ENCODE data around the gene GPC6.
A peak's percentile ranks its signal among the peaks of the same experiment; 100 is the strongest.

The GPC6 gene

DNA sequence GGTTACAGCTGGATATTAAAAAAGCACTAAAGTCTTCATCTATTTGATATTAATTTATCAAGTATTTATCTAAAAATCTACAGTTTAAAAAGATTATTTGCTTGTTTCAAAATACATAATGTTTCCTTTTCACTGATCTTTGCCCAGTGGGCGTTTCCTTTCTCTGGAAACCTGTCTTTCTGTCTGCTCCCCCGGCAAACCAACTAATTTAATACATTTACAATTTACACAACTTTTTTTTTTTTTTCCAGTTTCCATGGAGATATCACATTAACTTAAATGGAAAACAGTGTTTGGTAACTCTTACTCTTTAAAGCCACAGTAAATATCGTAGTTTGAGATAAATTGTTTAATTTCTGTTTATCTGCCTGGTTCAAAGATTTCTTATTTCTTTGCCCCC lies 5.3 kb downstream of the GPC6 start:
- TF ChIP-seq, protein P1, sequence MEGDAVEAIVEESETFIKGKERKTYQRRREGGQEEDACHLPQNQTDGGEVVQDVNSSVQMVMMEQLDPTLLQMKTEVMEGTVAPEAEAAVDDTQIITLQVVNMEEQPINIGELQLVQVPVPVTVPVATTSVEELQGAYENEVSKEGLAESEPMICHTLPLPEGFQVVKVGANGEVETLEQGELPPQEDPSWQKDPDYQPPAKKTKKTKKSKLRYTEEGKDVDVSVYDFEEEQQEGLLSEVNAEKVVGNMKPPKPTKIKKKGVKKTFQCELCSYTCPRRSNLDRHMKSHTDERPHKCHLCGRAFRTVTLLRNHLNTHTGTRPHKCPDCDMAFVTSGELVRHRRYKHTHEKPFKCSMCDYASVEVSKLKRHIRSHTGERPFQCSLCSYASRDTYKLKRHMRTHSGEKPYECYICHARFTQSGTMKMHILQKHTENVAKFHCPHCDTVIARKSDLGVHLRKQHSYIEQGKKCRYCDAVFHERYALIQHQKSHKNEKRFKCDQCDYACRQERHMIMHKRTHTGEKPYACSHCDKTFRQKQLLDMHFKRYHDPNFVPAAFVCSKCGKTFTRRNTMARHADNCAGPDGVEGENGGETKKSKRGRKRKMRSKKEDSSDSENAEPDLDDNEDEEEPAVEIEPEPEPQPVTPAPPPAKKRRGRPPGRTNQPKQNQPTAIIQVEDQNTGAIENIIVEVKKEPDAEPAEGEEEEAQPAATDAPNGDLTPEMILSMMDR (conservative IDR thresholded peaks at IDR 0.05): no peak
- no peak for TF ChIP-seq ZFX (IDR thresholded peaks at IDR 0.05)
- no peak overlapping the region for H3K27ac ChIP-seq

DNA sequence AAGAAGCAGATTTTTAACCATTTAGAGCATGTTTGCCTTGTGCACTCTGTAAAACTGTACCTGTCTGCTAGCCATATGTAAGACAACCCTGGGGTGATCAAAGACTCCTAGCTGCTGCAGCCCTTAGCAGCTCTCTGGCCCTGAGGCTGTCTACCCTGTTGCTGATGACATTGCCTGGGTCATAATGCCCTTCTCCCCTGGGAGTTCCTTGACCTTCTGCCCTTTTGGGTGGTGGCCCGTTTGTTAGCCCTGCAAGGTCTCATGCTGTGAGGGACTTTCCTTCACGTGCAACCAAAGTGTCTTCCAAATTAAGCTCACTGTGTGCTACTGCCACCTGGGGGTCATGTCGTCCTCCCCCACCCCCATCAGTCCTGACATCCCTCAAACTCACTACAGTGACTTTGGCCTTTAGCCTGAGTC lies 7.4 kb downstream of the GPC6 start:
- no peak overlapping the region for H3K27ac ChIP-seq
- TF ChIP-seq, protein P1 (conservative IDR thresholded peaks at IDR 0.05): peak; percentile 27
- no peak for TF ChIP-seq ZFX (IDR thresholded peaks at IDR 0.05)

DNA sequence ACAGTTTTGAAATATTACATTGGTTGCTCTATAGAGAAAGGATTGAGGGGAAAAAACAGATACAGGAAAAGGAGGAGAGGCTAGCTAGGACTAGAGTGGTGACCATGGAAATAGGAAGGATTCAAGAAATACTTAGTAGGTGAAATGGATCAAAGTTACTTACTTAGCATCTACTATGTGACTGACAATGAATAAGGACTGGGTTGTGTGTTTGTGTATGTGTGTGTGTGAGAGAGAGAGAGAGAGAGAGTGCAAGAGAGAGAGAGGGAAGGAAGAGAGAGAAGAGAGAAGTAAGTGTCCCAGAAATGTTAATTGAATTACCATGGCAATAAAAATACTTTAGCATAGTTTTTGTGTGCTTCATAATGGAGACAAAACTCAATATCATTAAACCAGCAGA lies 7.9 kb downstream of the GPC6 start:
- no peak overlapping the region for H3K27ac ChIP-seq
- TF ChIP-seq, protein P1 (conservative IDR thresholded peaks at IDR 0.05): peak; percentile 9
- TF ChIP-seq ZFX (IDR thresholded peaks at IDR 0.05): no peak

DNA sequence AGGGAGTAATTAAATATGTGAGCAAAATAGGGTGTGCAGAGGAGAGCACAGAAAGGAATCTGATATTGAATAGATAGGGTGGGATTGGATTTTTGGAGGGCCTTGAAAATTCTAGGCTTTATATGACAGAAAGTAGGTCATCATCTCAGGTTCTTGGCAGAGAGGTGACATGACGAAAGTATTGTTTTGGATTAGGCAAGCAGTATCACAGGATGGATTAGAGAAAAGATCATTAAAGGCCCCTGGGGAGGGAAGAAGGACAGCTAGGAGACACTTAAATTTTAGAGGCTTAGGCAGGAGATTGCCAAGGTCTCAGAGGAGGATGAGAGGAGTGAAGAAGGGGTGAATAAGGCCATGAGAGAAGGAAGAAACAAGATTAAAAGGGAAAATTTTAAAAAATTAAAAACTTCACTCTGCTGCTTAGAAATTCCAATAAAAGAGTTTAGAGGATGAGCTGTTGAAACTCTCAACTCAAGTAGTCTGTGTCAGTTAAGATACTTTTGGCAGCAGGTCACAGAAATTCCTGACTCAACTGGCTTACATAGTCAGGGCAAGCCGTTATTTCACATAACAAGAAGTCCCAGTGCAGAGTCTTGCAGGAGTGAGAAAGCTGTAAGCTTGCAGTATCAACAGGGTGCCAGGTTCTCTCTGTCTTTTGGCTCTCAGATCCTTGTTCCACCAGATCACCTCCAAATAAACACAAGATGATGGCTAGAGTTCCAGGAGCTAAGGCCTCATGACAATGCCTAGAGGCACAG lies 8.8 kb downstream of the GPC6 start:
- no peak overlapping the region for H3K27ac ChIP-seq
- no peak for TF ChIP-seq ZFX (IDR thresholded peaks at IDR 0.05)
- TF ChIP-seq, protein P1 (conservative IDR thresholded peaks at IDR 0.05): no peak

DNA sequence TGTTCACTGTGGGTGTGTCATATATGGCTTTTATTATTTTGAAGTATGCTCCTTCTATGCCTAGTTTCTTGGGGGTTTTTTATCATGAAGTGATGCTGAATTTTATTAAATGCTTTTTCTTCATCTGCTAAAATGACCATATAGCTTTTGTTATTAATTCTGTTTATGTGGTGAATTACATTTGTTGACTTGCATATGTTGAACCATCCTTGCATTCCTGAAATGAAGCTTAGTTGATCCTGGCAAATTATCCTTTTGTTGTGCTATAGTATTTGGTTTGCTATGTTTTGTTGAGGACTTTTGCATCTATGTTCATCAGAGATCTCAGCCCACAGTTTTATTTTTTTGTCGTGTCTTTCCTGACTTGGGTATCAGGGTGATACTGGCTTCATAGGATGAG lies 12.1 kb downstream of the GPC6 start:
- TF ChIP-seq ZFX (IDR thresholded peaks at IDR 0.05): no peak
- no peak overlapping the region for H3K27ac ChIP-seq

DNA sequence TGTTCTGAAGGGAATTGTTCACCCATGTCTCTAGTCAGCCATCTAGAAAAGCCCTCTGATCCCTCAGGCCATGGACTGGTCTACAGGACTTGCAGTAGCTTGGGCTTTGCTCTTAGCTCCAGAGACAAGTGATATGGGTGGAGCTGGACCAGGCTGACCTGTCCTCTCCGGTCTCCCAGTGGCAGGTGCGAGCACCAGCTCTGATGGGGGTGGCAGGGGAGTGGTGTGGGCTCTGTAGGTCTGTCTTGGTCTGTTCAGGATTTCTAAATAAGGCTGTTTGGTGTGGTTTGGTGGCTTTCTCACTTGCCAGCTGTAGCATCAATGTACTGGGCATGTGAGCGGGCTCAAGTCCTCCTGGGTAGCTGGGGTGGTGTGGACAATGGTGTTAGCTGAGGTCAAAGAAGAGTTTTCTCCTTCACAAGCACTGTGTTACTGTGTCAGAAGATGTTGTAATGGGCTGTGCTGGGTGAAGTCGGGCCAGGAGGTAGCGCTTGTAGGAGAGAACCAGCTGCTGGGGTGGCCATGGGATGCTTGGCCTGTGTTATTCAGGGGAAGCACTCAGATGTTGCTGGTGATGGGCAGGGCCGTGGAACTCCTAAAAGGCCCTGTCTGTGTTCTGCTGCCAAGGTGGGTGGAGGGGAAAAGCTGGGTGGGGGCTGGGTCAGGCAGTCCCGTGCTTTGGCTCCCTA lies 16.9 kb downstream of the GPC6 start:
- no peak for TF ChIP-seq ZFX (IDR thresholded peaks at IDR 0.05)
- TF ChIP-seq, protein P1 (conservative IDR thresholded peaks at IDR 0.05): no peak
- H3K27ac ChIP-seq: no peak overlapping the region

DNA sequence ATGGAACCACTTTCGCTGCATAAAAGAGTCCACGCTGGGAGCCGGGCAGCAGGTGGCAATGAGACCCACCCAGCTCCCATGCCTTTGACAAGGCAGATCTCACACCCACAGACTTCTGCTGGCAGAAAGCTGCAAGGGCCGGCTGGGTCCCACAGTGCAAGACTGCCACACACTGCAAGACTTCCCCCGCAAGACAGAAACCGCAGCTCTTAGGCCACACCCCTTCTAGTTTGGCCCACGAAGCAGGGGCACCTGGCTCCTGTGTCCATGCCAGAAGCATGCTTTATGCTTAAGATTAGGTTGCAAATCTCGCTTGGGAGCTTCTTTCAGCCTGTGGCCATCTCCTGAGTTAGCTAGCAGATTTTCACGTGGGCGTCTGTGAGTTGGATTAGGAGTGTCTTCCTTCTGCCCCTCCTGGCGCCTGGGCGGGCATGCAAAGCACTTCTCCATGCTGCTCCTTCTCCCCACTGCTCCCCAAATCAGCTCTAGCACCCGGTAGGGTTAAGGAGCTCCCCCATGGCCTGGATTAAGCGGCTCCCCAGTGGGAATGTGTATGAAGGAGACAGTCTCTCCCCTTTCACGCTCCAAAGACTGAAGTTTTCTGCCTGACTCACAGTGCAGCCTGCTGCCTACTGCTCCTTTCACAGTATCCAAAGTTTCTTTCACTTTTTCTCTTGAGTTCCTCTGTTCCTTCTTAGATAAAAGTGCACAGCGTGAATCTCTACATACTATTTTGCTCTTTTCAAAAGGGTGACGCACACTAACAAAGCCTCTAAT lies 17.7 kb downstream of the GPC6 start:
- no peak for TF ChIP-seq ZFX (IDR thresholded peaks at IDR 0.05)
- TF ChIP-seq, protein P1 (conservative IDR thresholded peaks at IDR 0.05): no peak

More for the DNA sequence above, 17.7 kb downstream of the GPC6 start:
- no peak overlapping the region for H3K27ac ChIP-seq
